ENCODE measurements around the gene PLEKHB2. TPM values are rescaled to one million over a fixed set of nuclear protein-coding genes. Genes with fewer than 3 reads are reported as not detected.
"Not testable (repeated sequence)": the region's sequence is repeated elsewhere in the genome, so short reads cannot be mapped to it uniquely, and the experiment has no call there.

The PLEKHB2 gene
- total RNA-seq, 1 experiment from 2014 or later, result 65.6 TPM

DNA sequence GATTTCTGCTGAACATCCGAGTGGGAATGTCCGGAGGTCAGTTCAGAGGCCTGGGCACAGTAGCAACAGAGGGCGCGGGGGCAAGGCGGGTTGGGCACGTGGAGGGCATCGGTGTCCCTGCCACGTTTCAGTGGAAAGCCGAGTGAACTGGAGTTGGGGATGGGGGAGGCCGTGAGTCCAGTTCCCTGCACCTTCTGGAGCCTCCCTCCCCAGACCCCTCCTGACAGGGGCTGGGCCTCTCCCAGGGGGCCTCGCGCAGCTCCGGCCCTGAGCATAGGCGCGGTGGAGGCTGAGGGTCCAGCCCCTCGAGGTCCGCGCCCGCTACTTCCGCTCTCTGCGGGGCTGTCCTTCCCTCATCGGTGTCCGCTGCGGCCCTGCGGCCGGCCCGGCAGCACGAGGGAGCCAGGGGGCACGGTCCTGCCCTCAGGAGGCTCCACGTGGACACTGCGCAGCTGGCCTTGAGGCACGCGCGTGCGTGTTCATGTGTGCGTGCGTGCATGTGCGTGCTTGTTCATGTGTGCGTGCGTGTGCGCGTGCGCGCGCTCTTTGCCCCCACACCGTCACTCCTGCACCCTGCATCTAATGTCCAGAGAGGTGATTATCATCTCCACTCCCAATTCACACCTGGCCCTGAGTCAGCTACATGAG is 50.2 kb downstream of the PLEKHB2 start (continued):
- TF ChIP-seq, protein P1, sequence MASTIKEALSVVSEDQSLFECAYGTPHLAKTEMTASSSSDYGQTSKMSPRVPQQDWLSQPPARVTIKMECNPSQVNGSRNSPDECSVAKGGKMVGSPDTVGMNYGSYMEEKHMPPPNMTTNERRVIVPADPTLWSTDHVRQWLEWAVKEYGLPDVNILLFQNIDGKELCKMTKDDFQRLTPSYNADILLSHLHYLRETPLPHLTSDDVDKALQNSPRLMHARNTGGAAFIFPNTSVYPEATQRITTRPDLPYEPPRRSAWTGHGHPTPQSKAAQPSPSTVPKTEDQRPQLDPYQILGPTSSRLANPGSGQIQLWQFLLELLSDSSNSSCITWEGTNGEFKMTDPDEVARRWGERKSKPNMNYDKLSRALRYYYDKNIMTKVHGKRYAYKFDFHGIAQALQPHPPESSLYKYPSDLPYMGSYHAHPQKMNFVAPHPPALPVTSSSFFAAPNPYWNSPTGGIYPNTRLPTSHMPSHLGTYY (CRISPR knock-in tag; IDR thresholded peaks at IDR 0.05), result no peak
- no peak for TF ChIP-seq MXD4 (CRISPR knock-in tag; IDR thresholded peaks at IDR 0.05; ENCODE audit: borderline replicate concordance)
- no peak for TF ChIP-seq ZNF423 (CRISPR knock-in tag; IDR thresholded peaks at IDR 0.05)

- no peak for TF ChIP-seq HMGXB4 (CRISPR knock-in tag; IDR thresholded peaks at IDR 0.05)
- no peak for TF ChIP-seq NFATC4 (CRISPR knock-in tag; IDR thresholded peaks at IDR 0.05)
- no peak for TF ChIP-seq IRF2 (CRISPR knock-in tag; IDR thresholded peaks at IDR 0.05; ENCODE audit: borderline replicate concordance, low read depth)
- TF ChIP-seq TEAD4 (CRISPR knock-in tag; IDR thresholded peaks at IDR 0.05), result no peak
- TF ChIP-seq GABPB1 (CRISPR knock-in tag; IDR thresholded peaks at IDR 0.05), result 0 out of 2 replicates have a peak, but pooled peaks have one; percentile 31
- peaks cover 11% of the 10 kb centered on the region for H3K4me1 Mint-ChIP-seq
- ATAC-seq (no peak), DNase-seq (ENCODE audit: low spot score) (no peak)
- ChIA-PET POLR2A (no interaction called here), CTCF (interaction anchor here (1.2 to 1.8 kb wide), 2 partner anchors 10 to 238 kb away, joined by 3 to 6 read pairs; no protein-coding TSS in a partner anchor)
- H3K9me3 Mint-ChIP-seq, result no peaks in the 10 kb centered on the region
- no peaks in the 10 kb centered on the region; the same call in 1 of the 2 replicates for H3K27me3 Mint-ChIP-seq (ENCODE audit: low read depth)
- no peak overlapping the region for H3K4me3 Mint-ChIP-seq
- no peaks in the 10 kb centered on the region for H3K36me3 Mint-ChIP-seq
- no peak overlapping the region for H3K27ac Mint-ChIP-seq
Measured at GRCh38 chr2:131156452-131157149, 51.5 kb downstream of the PLEKHB2 start.

DNA sequence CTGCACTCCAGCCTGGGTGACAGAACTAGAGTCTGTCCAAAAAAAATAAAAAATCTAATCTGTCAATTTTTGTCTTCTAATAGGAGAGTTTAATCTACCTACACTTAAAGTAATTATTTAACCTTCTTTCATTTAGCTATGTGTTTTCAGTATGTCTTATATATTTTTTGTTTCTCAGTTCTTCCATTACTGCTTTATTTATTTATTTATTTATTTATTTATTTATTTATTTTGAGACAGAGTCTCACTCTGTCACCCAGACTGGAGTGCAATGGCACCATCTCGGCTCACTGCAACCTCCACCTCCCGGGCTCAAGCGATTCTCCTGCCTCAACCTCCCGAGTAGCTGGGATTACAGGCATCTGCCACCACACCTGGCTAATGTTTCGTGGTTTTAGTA is 60.4 kb downstream of the PLEKHB2 start:
- CTCF ChIA-PET, result interaction anchor here (0.8 to 1.3 kb wide), 2 partner anchors 8 to 11 kb away, joined by 3 to 6 read pairs; no protein-coding TSS in a partner anchor
- H3K27me3 Mint-ChIP-seq (ENCODE audit: low read depth); H3K36me3 Mint-ChIP-seq; H3K4me3 Mint-ChIP-seq; ATAC-seq; H3K9me3 Mint-ChIP-seq; H3K4me1 Mint-ChIP-seq; DNase-seq (ENCODE audit: low spot score); H3K27ac Mint-ChIP-seq; POLR2A ChIA-PET: not testable (repeated sequence)

DNA sequence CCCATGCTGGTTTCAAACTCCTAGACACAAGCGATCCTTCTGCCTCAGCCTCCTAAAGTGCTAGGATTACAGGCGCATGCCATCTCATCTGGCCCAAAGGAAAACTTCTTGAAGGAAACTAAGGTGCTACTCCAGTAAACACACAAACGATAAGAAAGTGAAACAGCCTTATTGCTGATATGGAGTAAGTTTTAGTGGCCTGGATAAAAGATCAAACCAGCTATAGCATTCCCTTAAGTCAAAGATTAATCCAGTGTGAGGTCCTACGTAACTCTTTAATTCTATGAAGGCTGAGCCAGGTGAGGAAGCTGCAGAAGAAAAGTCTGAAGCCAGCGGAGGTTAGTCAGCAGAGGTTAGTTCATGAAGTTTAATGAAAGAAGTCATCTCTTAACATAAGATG is 63.4 kb downstream of the PLEKHB2 start:
- Mint-ChIP-seq H3K27ac (no peak overlapping the region), H3K4me3 (no peak overlapping the region), H3K36me3 (no peaks in the 10 kb centered on the region), H3K9me3 (peaks cover 3% of the 10 kb centered on the region; the same call in 1 of the 2 replicates), H3K27me3 (ENCODE audit: low read depth) (no peaks in the 10 kb centered on the region), H3K4me1 (peaks cover 3% of the 10 kb centered on the region; the same call in 1 of the 2 replicates)
- TF ChIP-seq MAX (CRISPR knock-in tag; IDR thresholded peaks at IDR 0.05) (no peak), ZNF121 (CRISPR knock-in tag; IDR thresholded peaks at IDR 0.05) (no peak), ZNF317 (CRISPR knock-in tag; IDR thresholded peaks at IDR 0.05; ENCODE audit: borderline replicate concordance, low read depth) (no peak), IRF2 (CRISPR knock-in tag; IDR thresholded peaks at IDR 0.05; ENCODE audit: borderline replicate concordance, low read depth) (no peak), CREM (CRISPR knock-in tag; IDR thresholded peaks at IDR 0.05) (no peak), NFATC4 (CRISPR knock-in tag; IDR thresholded peaks at IDR 0.05) (no peak), CREB1 (CRISPR knock-in tag; IDR thresholded peaks at IDR 0.05) (no peak)
- TF ChIP-seq, protein P2, sequence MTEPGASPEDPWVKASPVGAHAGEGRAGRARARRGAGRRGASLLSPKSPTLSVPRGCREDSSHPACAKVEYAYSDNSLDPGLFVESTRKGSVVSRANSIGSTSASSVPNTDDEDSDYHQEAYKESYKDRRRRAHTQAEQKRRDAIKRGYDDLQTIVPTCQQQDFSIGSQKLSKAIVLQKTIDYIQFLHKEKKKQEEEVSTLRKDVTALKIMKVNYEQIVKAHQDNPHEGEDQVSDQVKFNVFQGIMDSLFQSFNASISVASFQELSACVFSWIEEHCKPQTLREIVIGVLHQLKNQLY (CRISPR knock-in tag; IDR thresholded peaks at IDR 0.05), result no peak
- ATAC-seq, result no peak
- CTCF ChIA-PET, result interaction anchor here (1.2 kb wide), 1 partner anchor 15 kb away, joined by 4 read pairs; no protein-coding TSS in a partner anchor
- DNase-seq (ENCODE audit: low spot score), result no peak
- POLR2A ChIA-PET, result no interaction called here

DNA sequence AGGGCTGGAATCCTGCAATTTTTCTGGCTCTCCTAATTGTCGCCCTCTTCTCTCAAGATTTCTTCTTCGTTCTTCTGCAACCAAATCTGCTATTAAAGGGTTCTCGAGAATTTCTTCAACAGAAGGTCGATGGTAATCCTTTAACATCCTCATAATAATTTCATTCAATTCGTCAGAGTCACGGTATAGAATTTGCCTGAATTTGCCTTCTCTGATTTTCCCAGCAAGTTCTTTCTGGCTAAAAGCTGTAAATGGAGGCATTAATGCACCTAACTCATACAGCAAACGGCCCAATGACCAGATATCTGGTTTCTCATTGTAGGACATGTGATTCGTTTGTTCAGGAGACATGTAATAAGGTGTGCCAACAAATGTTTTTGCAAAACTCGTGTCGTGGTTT is 72.9 kb downstream of the PLEKHB2 start:
- H3K27ac Mint-ChIP-seq; POLR2A ChIA-PET; H3K27me3 Mint-ChIP-seq (ENCODE audit: low read depth); CTCF ChIA-PET; H3K9me3 Mint-ChIP-seq; H3K36me3 Mint-ChIP-seq; H3K4me1 Mint-ChIP-seq; H3K4me3 Mint-ChIP-seq; ATAC-seq; DNase-seq (ENCODE audit: low spot score): not testable (repeated sequence)

- H3K27me3 Mint-ChIP-seq (ENCODE audit: low read depth); ATAC-seq; H3K4me1 Mint-ChIP-seq; DNase-seq (ENCODE audit: low spot score); H3K4me3 Mint-ChIP-seq; CTCF ChIA-PET; H3K27ac Mint-ChIP-seq; H3K36me3 Mint-ChIP-seq; POLR2A ChIA-PET; H3K9me3 Mint-ChIP-seq: not testable (repeated sequence)
Measured at GRCh38 chr2:131178721-131179418, 73.7 kb downstream of the PLEKHB2 start.

GRCh38 chr2:131181451-131181850 is 76.3 kb downstream of the PLEKHB2 start:
- H3K27ac Mint-ChIP-seq; H3K4me1 Mint-ChIP-seq; H3K4me3 Mint-ChIP-seq; ATAC-seq; H3K9me3 Mint-ChIP-seq; H3K27me3 Mint-ChIP-seq (ENCODE audit: low read depth); DNase-seq (ENCODE audit: low spot score); H3K36me3 Mint-ChIP-seq; POLR2A ChIA-PET: not testable (repeated sequence)
- CTCF ChIA-PET, result interaction anchor here (0.5 kb wide), 1 partner anchor 311 kb away, joined by 3 read pairs; no protein-coding TSS in a partner anchor
